ENCODE measurements around the gene THAP3.

DNA sequence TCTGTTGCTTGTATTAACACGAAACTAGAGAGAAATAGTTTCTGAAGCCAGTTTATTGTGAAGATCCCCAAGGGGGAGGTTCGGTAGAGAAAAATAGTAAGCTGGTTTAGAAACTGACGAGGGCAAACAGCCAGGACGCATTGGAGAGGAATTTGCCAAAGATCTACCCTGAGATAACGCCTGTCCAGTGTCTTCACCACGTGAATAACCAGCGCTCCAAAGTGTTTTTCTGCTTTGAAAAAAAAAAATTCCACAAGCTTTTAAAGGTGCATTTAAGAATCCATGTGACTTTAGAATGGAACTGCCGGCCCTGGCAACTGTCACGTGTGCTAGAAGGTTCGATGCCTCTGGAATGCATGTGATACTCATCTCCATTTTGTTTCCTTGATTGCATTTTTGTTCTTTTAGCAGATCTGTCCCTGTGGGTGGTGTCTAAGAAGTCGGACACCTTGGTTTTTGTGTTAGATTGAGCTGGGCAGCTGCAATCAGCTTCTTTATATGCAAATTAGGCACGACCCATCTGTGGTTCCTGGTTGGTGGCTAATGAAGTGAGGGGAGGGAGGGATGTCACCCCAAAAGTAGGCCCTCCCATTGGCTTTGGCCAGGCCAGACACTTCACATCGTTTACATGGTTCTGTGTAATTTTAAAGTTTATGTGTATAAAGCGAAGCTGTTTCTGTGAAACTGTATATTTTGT is 1.3 kb upstream of the THAP3 start:
- TF ChIP-seq CTCF (IDR thresholded peaks at IDR 0.05), result no peak
- no peak for TF ChIP-seq POLR2A (IDR thresholded peaks at IDR 0.05)

Measured in upper lobe of left lung (tissue), 4 donors.